Omental fat pad (tissue), 4 donors: ENCODE data around the gene C20orf173. TPM values are rescaled to one million over a fixed set of nuclear protein-coding genes. Genes with fewer than 3 reads are reported as not detected.

ENCODE experiments used
- ATAC-seq: fragments of 150-250 bp; one replicate; pipeline ENCODE4 v1.9.1; 2016; ENCODE audit warnings: mild to moderate bottlenecking, moderate library complexity; ENCODE audit not compliant: low FRiP score
- DNase-seq: peaks from one replicate; pipeline ENCODE4 v3.0.0-alpha.2; 2019; ENCODE audit warnings: low spot score
- CTCF ChIP-seq, 3 donors: fragments of 450-650 bp; IDR thresholded peaks; one replicate each; pipeline ENCODE4 v1.5.1; 2016 to 2017; ENCODE audit warnings: antibody characterized with exemption in 3 of 3, mild to moderate bottlenecking in 3 of 3, moderate library complexity in 2 of 3
- total RNA-seq, 4 donors: library from RNA; depleted of rRNA; stranded (reverse); fragments of >200 nt; gene quantifications; one replicate each; pipeline ENCODE4 v1.1.0, GENCODE V29; 2016

The C20orf173 gene
- total RNA-seq, 4 donors from 2014 or later: not detected

DNA sequence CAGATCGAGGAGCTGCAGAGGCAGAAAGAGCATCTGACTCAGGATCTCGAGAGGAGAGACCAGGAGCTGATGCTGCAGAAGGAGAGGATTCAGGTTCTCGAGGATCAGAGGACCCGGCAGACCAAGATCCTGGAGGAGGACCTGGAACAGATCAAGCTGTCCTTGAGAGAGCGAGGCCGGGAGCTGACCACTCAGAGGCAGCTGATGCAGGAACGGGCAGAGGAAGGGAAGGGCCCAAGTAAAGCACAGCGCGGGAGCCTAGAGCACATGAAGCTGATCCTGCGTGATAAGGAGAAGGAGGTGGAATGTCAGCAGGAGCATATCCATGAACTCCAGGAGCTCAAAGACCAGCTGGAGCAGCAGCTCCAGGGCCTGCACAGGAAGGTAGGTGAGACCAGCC is 26.2 kb downstream of the C20orf173 start:
- DNase-seq (no peak), ATAC-seq (no peak)
- TF ChIP-seq CTCF (IDR thresholded peaks at IDR 0.05): no peak

GRCh38 chr20:35502352-35502751 is 27.1 kb downstream of the C20orf173 start:
- TF ChIP-seq CTCF (IDR thresholded peaks at IDR 0.05): no peak
- ATAC-seq (no peak), DNase-seq (no peak)

DNA sequence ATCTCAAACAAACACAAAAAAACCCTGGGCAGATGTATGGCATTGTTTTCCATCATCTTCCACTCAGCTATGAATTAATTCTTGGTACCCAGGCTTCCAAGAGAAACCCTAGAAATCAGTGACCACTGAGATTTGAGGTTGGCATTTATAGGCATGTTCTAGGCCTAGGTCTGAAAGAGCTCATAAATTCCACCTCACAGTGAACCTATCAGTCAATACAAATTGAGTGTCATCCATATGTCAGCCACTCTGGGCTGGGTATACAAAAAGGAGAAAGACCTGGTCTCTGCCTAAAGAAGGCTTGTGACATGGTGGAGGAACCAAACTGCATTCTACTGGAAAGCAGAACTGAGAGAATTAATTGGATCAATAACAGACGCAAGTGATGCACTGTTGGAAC is 30.2 kb downstream of the C20orf173 start:
- no peak for TF ChIP-seq CTCF (IDR thresholded peaks at IDR 0.05)
- ATAC-seq (no peak), DNase-seq (no peak)

DNA sequence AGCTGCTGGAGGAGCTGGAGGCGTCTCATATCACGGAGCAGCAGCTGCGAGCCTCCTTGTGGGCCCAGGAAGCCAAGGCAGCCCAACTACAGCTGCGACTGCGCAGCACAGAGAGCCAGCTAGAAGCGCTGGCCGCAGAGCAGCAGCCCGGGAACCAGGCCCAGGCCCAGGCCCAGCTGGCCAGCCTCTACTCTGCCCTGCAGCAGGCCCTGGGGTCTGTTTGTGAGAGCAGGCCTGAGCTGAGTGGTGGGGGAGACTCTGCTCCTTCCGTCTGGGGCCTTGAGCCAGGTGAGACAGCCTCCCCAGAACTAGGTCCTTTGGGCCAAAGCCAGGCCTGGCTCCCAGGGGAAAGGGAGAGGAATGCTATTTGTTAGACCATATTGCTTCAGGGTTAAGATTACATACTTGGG is 31.7 kb downstream of the C20orf173 start:
- no peak for ATAC-seq
- no peak for TF ChIP-seq CTCF (IDR thresholded peaks at IDR 0.05)
- no peak for DNase-seq

DNA sequence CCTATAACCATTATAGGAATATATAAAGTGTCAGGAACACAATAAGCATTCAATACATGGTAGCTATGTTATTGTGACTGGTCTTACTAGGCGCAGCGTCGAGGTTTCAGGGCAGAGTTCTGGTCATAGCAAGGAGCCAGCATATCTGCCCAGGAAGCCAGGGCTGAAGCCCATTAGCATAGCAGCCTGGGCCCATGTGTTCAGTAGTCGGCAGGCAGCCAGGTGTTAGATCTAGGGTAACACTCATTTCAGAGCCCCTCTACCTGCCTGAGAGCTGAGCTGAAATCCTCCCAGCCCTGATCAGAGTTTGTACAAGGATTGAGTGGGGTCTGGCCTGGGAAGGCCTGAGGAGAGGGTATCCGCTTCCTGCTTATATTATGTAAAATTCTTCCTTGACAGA is 32.1 kb downstream of the C20orf173 start:
- TF ChIP-seq CTCF (IDR thresholded peaks at IDR 0.05): no peak
- ATAC-seq (no peak), DNase-seq (no peak)

- ATAC-seq (no peak), DNase-seq (no peak)
- TF ChIP-seq CTCF (IDR thresholded peaks at IDR 0.05): no peak
Measured at GRCh38 chr20:35496481-35496880, 33.0 kb downstream of the C20orf173 start.

DNA sequence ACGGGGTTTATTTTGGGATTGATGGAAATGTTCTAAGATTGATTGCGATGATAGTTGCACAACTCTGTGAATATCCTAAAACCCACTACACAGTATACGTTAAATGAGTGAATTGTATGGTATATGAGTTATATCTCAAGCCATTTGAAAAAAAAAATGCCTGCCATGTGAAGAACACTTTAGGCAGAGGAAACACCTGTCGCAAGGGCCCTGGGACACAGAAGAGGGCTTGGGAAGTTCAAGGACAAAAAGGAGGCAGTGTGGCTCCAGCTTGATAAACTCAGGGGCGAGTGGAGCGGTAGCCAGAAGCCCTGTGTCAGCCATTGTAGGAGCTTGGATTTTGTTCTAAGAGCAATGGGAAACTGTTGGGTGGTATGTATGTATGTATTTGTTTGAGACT is 37.1 kb downstream of the C20orf173 start:
- no peak for ATAC-seq
- TF ChIP-seq CTCF (IDR thresholded peaks at IDR 0.05): no peak
- DNase-seq: no peak
